Uterus (tissue), 4 donors: ENCODE measurements around the gene CDADC1. TPM values are rescaled to one million over a fixed set of nuclear protein-coding genes. Genes with fewer than 3 reads are reported as not detected.

Experiments
- DNase-seq, 2 donors: peaks; one replicate each; pipeline ENCODE4 v3.0.0-alpha.2; 2019 to 2020
- H3K27ac ChIP-seq, 2 donors: fragments of 200-600 bp; sonication (generic); 1 replicate in 1 of 2; 2 replicates in 1 of 2; pipeline ENCODE4 v1.5.1; 2016 to 2018
- H3K27me3 ChIP-seq, 2 donors: fragments of 200-600 bp; sonication (generic); one replicate each; pipeline ENCODE4 v1.5.1; 2018 to 2019; ENCODE audit warnings: control low read depth in 1 of 2
- H3K36me3 ChIP-seq, 2 donors: fragments of 200-600 bp; sonication (generic); one replicate each; pipeline ENCODE4 v1.5.1; 2019; ENCODE audit warnings: control low read depth in 1 of 2
- H3K4me1 ChIP-seq, 2 donors: fragments of 200-600 bp; sonication (generic); one replicate each; pipeline ENCODE4 v1.5.1; 2018 to 2019; ENCODE audit warnings: control low read depth in 1 of 2
- H3K4me3 ChIP-seq, 2 donors: fragments of 200-600 bp; sonication (generic); 1 replicate in 1 of 2; 2 replicates in 1 of 2; pipeline ENCODE4 v1.5.1; 2018 to 2019; ENCODE audit warnings: mild to moderate bottlenecking in 1 of 2
- H3K9me3 ChIP-seq, 2 donors: fragments of 200-600 bp; sonication (generic); one replicate each; pipeline ENCODE4 v1.5.1; 2019; ENCODE audit warnings: control low read depth in 1 of 2
- POLR2A ChIP-seq, 2 donors: fragments of 450-650 bp; IDR thresholded peaks; one replicate each; pipeline ENCODE4 v1.6.1; 2016; ENCODE audit warnings: antibody characterized with exemption in 2 of 2, mild to moderate bottlenecking in 1 of 2, moderate library complexity in 1 of 2
- intact Hi-C: fragments of 100-400 bp; cut with DNase I; formaldehyde crosslinking; loops from one replicate; pipeline ENCODE4 v1.15.1; 2023; ENCODE audit warnings: low total_unique reads
- total RNA-seq, 4 donors: library from RNA; depleted of rRNA in 3 of 4; stranded (reverse); fragments of >200 nt in 3 of 4; gene quantifications; one replicate each; pipeline versions ENCODE4 v1.1.0 to v1.2.4, GENCODE V29; 2014 to 2023
- TF ChIP-seq, protein P1 (sequence below), 4 experiments: fragments of 200-600 bp in 2 of 4; fragments of 450-650 bp in 2 of 4; sonication (generic) in 2 of 4; IDR thresholded peaks; one replicate each; pipeline ENCODE4 v1.5.1; 2016 to 2019; ENCODE audit warnings: antibody characterized with exemption in 4 of 4, mild to moderate bottlenecking in 2 of 4, moderate library complexity in 1 of 4
- donor health status: DM: yes; HTN: yes; CAD: no.

The CDADC1 gene
- total RNA-seq, 4 donors from 2014 or later: 1.8 to 76.5 (median 10.9) TPM

DNA sequence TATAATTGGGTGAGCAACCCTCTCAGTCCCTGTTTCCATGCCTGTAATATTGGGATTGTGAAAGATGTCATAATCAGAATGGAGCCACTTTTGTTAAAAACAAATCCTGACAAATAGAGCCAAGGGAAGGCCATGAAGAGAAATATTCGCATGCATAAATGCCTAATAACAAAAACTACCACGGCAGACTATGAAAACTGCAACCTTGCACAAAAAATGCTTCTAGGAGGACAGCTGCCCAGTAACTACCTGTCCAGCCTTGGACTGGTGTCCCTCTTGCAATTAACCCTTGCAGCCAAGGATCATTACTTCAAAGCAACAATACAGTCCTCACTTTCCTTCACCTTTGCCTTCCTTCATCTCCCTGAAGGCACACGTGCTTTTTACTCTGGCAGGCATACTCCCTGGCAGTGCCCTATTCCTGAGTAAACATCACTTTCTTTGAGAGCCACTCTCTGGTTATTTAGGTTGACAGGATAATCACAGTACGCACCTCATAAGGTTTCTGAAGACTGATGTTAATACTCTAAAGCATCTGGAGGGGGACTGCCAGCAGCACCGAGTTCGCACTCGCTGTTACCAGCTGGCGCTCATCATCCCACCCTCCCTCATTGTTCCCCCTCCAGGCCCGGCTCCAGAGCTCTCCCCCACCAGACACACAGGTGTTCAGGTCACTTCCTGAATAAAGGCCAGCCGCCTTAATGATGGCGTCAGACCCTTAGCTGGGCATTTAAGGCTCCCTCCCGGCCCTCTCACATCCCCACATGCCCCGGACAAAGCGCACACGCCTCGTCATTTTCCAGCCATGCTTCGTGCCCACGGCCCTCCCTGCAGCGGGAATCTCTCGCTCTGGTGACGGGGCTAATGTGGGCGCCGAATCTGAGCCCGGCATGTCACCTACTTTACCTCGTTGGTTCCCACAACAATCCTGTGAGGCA lies 57.3 kb downstream of the CDADC1 start:
- Histone ChIP-seq H3K27me3 (no peaks in the 10 kb centered on the region), H3K9me3 (no peaks in the 10 kb centered on the region), H3K27ac (peak overlapping the region; percentile 88 to 97), H3K36me3 (no peaks in the 10 kb centered on the region), H3K4me1 (peaks cover 0 to 4% of the 10 kb centered on the region in 2 donors), H3K4me3 (no peak overlapping the region)
- intact Hi-C loops: loop anchor here (5.0 to 10.0 kb wide), 2 partner anchors 130 to 302 kb away; no protein-coding TSS in a partner anchor
- TF ChIP-seq, protein P1, sequence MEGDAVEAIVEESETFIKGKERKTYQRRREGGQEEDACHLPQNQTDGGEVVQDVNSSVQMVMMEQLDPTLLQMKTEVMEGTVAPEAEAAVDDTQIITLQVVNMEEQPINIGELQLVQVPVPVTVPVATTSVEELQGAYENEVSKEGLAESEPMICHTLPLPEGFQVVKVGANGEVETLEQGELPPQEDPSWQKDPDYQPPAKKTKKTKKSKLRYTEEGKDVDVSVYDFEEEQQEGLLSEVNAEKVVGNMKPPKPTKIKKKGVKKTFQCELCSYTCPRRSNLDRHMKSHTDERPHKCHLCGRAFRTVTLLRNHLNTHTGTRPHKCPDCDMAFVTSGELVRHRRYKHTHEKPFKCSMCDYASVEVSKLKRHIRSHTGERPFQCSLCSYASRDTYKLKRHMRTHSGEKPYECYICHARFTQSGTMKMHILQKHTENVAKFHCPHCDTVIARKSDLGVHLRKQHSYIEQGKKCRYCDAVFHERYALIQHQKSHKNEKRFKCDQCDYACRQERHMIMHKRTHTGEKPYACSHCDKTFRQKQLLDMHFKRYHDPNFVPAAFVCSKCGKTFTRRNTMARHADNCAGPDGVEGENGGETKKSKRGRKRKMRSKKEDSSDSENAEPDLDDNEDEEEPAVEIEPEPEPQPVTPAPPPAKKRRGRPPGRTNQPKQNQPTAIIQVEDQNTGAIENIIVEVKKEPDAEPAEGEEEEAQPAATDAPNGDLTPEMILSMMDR (IDR thresholded peaks at IDR 0.05): no peak
- no peak for TF ChIP-seq POLR2A (IDR thresholded peaks at IDR 0.05)
- no peak for DNase-seq

DNA sequence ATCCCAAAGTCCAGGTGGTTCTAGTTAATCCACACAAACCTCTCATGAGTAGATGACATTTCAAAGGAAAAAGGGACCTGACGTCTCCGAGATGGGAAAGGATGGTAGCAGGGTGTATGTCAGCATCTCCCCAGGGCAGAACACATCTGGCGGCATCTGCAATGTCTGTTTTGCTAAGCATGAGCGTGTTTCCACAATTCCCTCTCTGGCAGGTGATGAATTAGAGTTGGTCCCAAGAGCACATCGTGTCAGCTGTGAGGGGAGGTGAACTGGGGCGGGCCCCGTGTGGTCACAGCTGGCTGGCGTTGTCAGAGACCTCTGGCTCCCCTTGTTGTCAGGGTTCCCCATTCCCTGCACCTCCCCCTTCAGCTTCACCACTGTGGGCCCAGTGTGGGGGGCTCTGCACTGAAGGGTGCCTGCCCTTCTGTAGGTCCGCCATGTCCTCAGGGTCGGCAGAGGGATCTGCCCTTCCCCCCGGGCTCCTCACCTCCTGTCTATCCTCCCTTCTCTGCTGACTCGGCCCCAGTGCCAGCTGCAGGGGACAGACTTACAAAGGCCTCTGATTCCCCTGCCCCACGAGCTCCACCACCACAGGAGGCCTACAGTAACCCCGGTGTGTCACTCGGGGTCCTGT lies 58.2 kb downstream of the CDADC1 start:
- peak overlapping the region; percentile 88 to 97 for H3K27ac ChIP-seq

DNA sequence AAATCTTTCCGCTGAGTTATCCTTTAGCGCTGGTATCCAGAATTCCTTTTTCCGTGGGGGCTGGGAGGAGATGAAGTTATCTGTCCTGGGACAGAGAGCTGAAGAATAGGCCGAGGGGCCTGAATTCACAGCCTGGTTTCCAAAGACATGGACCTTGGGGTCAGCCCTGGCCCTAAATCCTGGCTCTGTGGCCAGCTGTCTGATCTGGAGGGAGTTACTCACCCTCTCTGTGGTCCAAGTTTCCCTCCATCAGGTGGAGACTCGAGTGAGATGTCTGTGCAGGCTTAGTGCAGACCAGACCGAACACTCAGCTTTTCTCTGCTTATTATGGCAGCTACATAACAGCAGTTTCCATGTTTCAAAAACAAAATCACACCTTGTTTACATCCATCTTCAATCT lies 59.6 kb downstream of the CDADC1 start:
- no peaks in the 10 kb centered on the region for H3K9me3 ChIP-seq
- peak overlapping the region; percentile 88 to 97 for H3K27ac ChIP-seq
- peaks cover 0 to 4% of the 10 kb centered on the region in 2 donors for H3K4me1 ChIP-seq
- TF ChIP-seq POLR2A (IDR thresholded peaks at IDR 0.05): no peak
- TF ChIP-seq, protein P1 (IDR thresholded peaks at IDR 0.05): no peak
- no peak overlapping the region for H3K4me3 ChIP-seq
- intact Hi-C loops: loop anchor here (10.0 kb wide), 1 partner anchor 127 kb away; no protein-coding TSS in a partner anchor
- H3K36me3 ChIP-seq: no peaks in the 10 kb centered on the region
- peak; percentile 82 to 86 for DNase-seq
- H3K27me3 ChIP-seq: no peaks in the 10 kb centered on the region

More for the DNA sequence above, 58.2 kb downstream of the CDADC1 start:
- Histone ChIP-seq H3K4me3 (no peak overlapping the region), H3K9me3 (no peaks in the 10 kb centered on the region), H3K36me3 (no peaks in the 10 kb centered on the region), H3K27me3 (no peaks in the 10 kb centered on the region), H3K4me1 (peaks cover 0 to 4% of the 10 kb centered on the region in 2 donors)
- DNase-seq: no peak
- no peak for TF ChIP-seq POLR2A (IDR thresholded peaks at IDR 0.05)
- TF ChIP-seq, protein P1 (IDR thresholded peaks at IDR 0.05): no peak
- intact Hi-C loops: loop anchor here (10.0 kb wide), 1 partner anchor 129 kb away; no protein-coding TSS in a partner anchor

DNA sequence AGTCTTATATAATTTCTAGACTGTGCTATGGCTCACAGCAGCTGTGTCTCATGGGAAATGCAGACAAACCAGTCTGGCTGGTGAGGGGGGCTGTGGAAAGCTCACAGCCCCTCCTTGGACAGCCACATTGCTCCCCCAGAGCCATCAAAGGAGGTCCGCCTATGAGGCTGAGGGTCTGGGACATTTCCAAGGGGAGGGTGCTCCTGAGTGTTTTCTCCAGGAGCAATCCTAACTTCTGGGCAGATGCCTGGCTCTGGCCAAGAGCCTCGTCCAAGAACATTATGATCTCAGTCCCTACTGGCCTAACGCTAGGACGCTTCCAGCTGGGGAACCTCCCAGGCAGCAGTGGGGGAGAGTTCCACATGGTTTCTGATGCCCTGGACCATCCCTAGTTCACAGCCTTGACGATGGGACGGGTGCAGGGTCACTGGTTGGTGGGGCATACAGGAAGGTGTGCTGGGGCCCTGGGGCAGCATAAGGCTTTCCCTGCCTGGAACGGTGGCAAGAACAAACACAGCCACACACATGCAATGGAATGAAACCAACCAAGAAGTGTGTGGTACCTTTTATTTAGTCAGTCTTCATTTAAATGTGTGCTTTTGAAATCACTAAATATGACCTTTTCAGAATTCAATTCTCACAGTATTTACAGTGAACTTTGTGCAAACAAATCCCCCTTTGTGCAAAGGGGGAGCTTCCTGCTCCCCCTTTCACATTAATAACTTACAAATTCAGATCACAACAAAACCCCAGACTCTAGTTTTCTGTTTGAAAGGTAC lies 60.6 kb downstream of the CDADC1 start:
- intact Hi-C loops: loop anchor here (10.0 kb wide), 1 partner anchor 127 kb away; no protein-coding TSS in a partner anchor
- H3K27ac ChIP-seq: peak overlapping the region; percentile 88 to 97
- peaks cover 0 to 4% of the 10 kb centered on the region in 2 donors for H3K4me1 ChIP-seq
- no peaks in the 10 kb centered on the region for H3K9me3 ChIP-seq
- peak; percentile 93 to 95 for DNase-seq
- TF ChIP-seq, protein P1 (IDR thresholded peaks at IDR 0.05): peak in 1 of 4 experiments; percentile 5
- peak in 1 of 2 donors; percentile 30 for TF ChIP-seq POLR2A (IDR thresholded peaks at IDR 0.05)
- no peaks in the 10 kb centered on the region for H3K27me3 ChIP-seq
- H3K4me3 ChIP-seq: no peak overlapping the region
- H3K36me3 ChIP-seq: no peaks in the 10 kb centered on the region
